ENCODE results near the gene PDE4B.

GRCh38 chr1:66231681-66232463 is 439.2 kb downstream of the PDE4B start:
- TF ChIP-seq POLR2A (IDR thresholded peaks at IDR 0.05): no peak
- no peak for TF ChIP-seq CTCF (IDR thresholded peaks at IDR 0.05)
